Activated CD8-positive, alpha-beta memory T cell treated with anti-CD3 and anti-CD28 coated beads, Interleukin-2, amount 50 U/mL, for 24 hours (primary cell): ENCODE measurements around the gene MAP7.
"Not testable (repeated sequence)": the region's sequence is repeated elsewhere in the genome, so short reads cannot be mapped to it uniquely, and the experiment has no call there.

Experiments
- DNase-seq: peaks from one replicate; pipeline ENCODE4 v3.0.0-alpha.2; 2020; ENCODE audit errors: extremely low read depth

The MAP7 gene

DNA sequence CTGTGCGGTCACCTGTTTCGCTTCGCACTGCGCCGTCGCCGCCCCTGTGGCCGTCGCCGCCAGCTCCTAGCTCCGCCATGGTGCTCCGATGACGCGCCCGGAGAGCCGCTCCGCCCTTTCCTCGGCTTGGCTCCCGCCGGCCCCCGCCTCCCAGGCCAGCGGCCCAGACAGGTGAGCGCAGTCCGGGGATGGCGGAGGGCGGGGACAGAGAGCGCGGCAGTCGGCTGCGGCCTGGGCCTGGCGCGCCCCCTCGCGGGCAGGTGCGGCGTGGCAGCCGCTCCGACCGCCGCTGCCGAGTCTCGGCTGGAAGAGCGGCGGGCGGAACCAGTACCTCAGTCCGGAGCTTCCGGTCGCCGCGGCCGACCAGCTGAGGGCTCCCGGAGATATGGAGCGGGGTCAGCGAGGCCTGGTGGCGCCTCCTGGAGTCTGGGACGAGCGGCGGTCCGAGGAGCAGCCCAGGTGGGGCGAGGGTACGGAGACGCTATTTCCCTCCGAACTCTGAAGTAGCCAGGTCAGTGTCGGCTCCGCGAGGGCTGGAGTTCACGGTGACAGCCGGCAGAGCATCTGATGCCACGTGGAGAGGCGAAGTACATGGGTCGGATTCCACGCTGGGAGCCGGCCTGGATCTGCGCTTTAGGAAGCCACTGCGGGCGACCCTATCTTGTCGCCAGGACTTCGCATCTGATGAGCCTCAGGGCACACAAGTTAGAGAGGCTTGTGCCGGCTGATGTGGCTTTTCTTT, at the start of gene MAP7:
Gene MAP7, minus strand, starts transcription at position 93 of the 742 bp plus-strand sequence. Its CDS starts 14 bp downstream, at position 79.
- DNase-seq: no peak

DNA sequence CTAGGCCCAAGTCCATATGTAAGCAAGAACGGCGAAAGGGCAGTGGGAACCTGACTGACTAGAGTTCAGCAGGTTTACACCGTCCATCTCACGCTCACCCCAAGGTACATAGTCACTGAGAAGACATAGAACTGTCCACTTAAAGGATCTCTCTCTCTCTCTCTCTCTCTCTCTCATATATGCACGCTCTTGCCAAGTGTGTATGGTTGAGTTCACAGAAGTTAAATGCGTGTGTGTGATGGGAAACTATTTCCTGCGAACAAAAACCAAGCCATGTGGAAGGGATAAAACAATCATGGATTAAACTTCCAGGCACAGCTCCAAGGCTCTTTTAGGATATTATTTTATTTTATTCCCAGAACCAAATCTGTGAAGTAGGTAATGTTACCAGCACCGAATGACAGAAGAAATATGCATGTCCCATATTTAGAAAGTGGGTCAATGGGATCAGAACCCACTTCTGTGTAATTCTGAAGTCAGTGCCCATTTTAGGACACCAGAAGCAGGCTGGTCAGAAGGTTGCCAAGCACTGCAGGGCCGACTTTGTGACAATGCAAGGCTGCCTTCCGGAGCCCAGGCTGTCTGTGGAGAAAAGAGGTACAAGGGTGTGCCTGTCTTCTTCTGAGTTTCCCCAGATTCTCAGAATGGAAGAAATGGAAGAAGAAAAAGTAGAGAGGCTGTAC, 49.2 kb upstream of the MAP7 start:
- no peak for DNase-seq

DNA sequence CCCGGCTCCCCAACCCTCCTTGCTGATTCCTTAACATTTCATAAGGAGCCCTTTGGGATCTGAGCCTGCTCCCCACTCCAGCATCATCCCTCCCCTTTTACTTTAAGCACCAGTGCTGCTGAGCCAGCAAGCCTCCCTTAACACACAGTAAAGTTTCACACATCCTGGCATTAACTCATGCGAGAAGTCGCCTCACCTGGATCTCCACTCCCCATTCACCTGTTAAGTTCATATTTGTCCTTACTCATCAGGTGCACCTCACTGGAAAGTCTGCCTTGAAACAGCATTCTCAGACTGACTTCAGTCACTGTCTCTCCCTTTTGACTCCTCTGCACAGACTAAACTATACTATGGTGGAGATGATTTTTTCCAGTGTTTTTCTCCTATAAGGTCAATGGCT, 47.8 kb upstream of the MAP7 start:
- DNase-seq: no peak

DNA sequence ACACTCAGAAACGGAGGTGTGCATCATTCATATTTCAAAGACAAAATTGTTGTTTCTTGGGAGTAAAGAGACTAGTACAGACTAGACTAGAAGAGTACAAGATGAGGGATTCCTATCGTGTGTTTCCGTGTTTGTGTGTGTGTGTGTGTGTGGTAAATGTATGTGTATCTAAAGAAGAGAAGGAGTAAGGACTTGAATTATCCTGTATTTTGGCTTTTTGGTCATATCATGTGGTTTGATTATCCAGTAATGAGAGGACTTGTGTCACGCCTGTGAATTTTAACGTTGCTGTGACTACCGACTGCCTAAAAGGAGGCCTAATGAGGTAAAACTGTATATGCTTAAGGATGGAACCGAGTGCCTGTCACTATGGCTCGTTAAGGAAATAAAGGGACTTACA, 44.4 kb upstream of the MAP7 start:
- DNase-seq: no peak

DNA sequence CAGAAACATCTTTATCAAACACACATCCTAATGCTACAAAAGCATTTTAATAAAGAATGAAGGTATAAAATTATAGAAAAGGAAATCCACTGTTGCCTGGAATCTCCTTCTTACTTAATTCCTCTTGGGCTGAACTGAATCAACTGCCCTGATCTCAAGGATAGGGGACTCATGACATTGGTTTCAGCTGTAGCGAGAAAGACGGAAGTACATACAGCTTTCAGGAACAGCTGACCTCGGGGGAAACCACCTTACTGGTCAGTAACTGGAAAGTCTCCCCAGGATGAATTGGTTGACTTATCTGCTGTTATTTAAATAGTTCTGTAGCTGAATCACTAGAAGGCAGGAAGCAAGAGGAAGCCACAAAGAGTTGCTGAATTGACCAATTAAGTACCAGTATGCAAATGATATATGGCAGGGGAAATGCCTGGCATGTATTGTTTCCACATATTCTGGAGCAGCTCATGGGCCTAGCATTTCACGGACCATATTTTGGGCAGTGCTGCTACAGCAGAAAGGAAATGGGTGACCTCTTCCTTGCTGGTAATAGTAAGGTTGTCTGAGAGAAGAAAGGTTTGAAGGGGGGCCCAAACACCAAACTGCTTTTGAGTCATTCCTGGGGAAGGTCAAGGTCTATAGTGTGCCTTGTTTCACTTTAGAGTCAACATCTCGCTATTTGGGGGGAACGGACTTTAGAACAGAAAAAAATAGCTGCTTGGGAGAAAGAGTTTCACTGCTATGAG, 43.7 kb upstream of the MAP7 start:
- DNase-seq: no peak

DNA sequence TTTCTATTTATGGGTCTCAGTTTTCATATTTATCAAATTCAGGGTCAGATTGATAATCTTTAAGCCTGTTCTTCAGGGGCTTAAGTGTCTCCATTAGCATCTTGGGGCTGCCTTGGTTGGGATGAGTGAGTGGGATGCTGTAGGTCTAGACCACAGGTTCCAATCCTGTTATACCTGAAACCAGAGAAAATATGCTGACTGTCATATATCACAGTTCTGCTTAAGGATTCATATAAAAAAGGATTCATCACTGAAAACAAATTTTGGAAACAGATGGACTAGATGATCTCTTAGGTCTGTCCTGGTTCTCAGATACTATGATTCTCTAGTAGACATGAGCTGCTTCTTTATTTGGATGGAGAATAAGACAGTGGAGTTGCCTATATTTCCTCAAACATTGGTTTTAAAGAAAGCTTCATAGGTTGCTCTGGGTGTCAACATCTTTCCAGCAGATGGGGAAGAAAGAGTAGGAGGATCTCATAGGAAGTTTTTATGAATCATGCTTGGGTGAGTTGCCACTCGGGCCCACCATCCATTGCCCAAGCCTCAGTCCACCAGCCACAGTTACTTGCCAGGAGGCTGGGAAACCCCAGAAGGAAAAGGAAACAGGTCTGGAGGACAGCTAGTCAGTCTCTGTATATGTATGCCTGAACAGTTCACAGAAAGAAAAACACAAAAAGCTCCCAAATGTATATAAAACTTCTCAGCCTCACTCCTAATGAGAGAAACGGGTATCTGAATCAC, 42.9 kb upstream of the MAP7 start:
- no peak for DNase-seq

DNA sequence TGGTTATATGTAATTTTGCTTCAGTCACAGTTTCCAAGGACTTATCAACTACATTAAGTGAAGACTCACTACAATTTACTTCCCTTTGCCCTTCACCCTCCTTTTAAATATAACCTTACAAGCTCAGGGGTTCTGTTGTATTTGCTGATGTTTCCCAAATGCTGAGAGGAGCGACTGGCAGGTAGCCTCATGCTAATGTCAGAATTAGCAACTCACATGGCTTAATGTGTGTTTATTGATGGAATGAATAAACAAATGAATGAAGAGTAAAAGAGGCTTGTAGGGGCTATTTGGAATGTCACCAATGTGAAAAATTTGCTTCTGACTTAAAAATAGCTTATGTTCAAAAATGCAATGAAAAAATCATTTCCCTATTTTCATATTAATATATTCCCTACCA, 41.4 kb upstream of the MAP7 start:
- DNase-seq: no peak

DNA sequence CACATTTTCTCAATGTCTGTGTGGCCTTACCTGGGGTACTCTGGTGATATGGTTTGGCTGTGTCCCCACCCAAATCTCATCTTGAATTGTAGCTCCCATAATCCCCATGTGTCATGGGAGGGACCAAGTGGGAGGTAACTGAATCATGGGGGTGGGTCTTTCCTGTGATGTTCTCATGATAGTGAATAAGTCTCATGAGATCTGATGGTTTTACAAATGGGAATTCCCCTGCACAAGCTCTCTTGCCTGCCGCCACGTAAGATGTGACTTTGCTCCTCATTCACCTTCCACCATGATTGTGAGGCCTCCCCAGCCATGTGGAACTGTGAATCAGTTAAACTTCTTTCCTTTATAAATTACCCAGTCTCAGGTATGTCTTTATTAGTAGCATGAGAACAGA, 40.6 kb upstream of the MAP7 start:
- DNase-seq: not testable (repeated sequence)

DNA sequence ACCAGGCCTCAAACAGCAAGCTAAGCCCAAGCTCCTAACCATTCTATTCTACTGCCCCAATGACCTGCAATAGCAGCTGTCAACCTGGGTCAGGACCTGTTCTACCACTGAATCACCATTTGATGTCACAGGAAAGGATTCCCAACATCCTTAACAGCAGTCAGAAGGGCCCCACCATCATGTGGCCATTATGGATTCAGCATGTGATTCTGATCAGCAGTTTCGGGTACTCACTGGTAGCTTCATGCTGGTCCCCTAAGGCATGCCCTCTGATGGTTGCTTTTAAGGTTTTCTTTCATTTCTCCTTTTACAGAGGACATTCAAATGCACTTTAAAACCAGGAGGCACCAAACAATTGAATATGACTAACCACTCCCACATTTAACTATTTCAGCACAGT, 37.3 kb upstream of the MAP7 start:
- DNase-seq: no peak

DNA sequence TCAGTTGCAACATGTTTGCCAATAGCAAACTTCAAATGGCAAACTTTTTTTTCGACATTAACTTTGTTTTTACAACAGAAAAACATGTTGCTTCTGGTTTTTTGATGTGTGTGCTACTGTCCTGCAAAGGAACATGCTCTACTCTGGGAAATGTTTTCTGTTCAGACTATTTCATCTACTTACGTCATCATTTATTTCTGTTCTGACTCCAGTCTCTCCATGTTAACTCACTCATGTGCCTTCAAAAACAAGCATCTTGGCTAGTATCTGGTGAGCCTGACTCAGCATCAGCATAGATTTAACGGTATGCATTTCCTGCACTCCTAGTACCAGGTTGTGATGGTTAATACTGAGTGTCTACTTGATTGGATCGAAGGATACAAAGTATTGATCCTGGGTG, 36.1 kb upstream of the MAP7 start:
- no peak for DNase-seq

DNA sequence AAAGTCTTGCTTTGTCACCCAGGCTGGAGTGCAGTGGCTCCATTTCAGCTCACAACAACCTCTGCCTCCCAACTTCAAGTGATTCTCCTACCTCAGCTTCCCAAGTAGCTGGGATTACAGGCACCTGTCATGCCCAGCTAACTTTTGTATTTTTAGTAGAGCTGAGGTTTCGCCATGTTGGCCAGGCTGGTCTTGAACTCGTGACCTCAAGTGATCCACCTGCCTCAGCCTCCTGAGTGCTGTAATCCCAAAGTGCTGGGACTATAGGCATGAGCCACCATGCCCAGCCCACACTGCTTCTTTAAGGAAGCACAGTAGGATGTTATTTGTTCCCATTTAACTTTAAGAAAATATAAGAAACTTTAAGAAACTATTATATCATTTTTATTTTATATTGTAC, 35.3 kb upstream of the MAP7 start:
- DNase-seq: not testable (repeated sequence)

DNA sequence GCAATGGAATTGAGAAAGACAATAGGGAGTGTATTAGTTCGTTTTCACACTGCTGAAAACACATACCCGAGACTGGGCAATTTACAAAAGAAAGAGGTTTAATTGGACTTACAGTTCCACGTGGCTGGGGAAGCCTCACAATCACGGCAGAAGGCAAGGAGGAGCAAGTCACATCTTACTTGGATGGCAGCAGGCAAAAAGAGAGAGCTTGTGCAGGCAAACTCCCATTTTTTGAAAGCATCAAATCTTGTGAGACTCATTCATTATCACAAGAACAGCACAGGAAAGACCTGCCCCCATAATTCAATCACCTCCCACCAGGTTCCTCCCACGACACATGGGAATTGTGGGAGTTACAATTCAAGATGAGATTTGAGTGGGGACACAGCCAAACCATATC, 34.1 kb upstream of the MAP7 start:
- not testable (repeated sequence) for DNase-seq

DNA sequence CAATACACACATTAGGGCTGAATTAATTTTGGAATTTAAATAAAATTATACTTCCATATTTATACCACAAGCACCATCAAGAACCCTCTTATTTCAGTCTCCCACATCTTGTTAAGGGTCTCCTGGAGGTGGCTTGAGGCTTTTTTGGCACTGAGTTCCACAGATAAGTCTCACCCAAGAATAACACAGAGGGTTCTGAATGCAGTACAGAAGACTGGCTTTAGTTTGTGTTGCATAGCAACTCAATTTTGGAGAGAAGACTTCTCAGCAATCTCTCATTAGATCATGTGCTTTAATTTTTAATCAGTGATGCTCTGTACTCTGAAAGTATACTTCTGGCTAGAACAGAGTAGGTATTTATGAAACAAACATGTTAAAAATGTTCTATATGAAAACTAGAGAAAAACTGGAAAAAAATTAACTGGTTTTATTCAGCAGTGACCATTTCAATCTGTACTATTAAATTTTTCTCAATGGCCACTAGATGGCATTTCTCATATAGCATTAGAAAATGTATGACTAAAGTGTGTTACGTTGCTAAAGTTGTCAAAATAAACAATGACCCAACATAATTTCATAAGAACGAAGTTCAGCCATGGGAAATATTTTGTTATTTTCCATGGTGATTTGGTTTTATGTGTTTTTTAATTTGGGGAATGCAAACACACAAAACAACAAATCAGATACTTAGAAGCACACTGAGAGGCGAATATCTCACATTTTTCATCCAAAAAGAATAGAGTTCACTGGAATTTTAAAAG, 32.7 kb upstream of the MAP7 start:
- DNase-seq: no peak

DNA sequence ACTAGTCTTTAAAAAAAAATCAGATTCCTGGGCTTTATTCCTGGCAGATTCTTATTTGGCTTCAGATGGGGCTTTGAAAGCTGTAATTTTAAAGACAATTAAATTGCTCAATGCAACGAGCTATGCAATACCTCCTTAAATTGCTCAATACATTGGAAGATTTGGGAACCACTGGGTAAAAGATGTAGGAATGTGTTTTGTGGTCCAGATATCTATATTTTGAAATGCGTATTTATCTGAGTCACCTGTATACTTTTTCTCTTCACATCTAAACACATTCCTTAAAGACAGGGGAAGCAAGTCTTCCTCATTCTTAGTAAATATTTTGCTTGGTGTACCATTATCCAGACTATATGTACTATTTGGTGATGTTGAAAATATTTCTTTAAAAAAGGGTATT, 29.6 kb upstream of the MAP7 start:
- no peak for DNase-seq

DNA sequence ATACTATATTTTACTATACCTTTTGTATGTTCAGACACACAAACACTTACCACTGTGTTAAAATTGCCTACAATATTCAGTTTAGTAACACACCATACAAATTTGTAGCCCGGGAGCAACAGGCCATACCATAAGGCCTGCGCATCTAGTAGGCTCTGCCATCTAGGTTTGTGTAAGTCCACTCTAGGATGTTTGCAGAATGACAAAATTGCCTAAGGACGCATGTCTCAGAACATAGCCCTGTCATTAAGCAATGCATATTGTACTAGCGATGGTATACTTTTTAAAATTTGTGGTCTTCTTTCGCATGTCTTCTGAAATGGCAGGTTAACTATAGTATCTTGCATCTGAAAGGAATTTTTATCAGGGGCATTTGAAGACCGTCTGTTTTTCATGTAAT, 26.6 kb upstream of the MAP7 start:
- no peak for DNase-seq

DNA sequence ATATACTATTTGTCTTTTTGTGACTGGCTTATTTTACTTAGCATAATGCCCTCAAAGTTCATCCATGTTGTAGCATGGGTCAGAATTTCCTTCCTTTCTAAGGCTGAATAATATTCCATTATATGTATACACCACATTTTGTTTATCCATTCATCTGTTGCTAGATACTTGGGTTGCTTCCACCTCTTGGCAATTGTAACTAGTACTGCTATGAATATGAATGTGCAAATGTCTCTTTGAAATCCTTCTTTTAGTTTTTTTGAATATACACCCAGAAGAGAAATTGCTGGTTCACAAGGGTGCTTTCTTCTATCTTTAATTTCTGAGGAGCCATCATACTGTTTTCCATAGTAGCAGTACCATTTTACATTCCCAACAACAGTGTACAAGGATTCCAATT, 21.3 kb upstream of the MAP7 start:
- no peak for DNase-seq

DNA sequence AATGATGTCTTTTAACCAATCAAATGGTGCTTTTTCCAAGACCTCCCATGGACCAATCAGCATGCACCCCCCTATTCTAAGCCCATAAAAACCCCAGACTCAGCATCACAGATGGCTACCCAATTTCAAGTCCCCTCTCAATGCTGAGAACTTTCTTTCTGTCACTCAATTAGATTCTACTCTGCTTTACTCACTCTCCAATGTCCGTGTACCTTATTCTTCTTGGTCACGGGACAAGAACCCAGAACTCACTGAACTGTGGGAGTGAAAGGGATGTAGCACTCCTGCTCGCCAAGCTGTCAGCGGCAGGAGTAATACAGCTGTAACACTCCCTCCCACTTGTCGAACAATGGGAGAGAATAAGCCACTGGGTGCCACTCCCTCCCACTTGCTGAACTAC, 20.8 kb upstream of the MAP7 start:
- DNase-seq: no peak

DNA sequence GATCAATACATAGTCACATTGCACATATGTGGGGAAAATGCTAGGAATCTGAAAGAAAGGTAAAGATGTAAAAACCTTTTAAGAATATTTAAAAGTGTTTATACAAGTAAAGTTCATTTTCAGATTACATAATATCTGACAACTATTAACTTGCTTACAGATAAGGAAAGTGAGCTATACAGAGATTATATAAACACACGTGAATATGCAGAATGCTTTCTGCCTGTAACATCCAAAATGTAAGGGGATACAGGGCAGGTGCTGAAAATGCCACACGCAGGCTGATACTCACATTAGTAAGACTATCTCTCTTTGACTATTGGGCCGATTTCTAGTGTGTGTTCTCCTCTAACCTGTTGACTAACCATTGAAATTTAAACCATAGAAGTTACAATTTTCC, 17.9 kb upstream of the MAP7 start:
- no peak for DNase-seq

DNA sequence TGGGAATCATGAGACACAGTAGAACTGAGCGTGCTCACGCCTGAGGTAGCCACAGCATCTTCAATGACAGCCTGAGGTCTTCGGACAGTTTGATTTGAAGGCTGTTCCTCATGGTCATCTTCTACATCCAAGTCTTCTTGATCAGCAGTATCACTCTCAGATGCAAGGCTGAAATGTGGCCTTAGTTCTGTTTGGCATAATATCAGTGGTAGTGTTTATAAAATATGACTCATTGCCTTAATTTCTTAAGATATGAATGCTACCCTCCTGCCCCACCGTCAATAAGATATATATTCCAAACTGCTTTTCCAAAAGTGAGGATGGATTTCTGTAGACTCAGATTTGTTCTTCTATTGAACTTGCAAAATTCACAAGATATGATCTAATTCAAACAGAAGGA, 17.5 kb upstream of the MAP7 start:
- no peak for DNase-seq

DNA sequence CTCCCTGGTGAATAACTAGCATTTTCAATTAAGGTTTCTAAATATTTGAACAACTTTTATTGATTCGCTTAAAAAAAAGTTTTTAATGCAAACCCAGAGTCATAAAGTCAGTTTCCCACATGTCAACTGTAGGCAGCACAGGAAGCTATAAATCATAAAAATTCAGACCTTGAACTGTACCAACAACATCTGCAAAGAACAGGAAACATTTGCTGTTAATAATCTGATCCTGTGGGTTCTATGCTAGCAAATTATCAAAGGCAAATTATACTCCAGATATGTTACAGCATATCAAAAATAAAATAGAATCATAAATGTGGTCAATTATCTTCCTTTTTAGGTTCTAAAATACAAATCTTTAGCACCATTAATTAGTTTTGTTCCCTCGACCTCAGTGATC, 16.6 kb upstream of the MAP7 start:
- DNase-seq: no peak

DNA sequence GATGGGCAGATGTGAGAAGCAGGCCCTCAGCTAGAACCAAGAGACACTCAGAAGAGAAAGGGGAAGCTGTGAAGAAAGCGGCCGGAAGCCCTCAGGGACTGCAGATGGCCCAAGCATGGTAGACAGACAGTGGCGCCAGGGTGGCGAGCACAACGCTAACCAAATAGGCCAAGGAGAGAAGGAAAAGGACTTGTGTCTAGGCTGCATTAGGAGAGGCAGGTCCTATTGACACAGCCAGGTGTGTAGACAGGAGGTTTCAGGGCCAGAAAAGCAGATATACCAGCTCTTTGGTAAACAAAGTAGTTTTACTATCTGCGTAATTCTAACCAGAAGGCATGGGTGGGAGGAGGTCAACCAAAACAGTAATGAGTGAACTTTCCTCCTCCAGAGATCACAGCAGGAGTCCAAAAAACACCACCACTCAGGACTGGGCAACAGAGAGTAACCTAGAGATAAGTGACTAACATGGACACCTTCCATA, 15.8 kb upstream of the MAP7 start:
- DNase-seq: no peak
